ENCODE results near the gene PDE4A.
"Not testable (repeated sequence)": the region's sequence is repeated elsewhere in the genome, so short reads cannot be mapped to it uniquely, and the experiment has no call there.

The PDE4A gene

GRCh38 chr19:10430505-10431253 is 10.3 kb downstream of the PDE4A start:
- no peak for DNase-seq

GRCh38 chr19:10431254-10431942 is 11.1 kb downstream of the PDE4A start:
- no peak for DNase-seq

GRCh38 chr19:10431943-10432735 is 11.8 kb downstream of the PDE4A start:
- no peak for DNase-seq

- DNase-seq: no peak
Observed at GRCh38 chr19:10432736-10433130, 12.4 kb downstream of the PDE4A start.

GRCh38 chr19:10433131-10433536 is 12.8 kb downstream of the PDE4A start:
- no peak for DNase-seq

- DNase-seq: no peak
Observed at GRCh38 chr19:10439588-10439987, 19.2 kb downstream of the PDE4A start.

GRCh38 chr19:10442698-10443097 is 22.4 kb downstream of the PDE4A start:
- DNase-seq: no peak

- no peak for DNase-seq
Observed at GRCh38 chr19:10449037-10449436, 28.7 kb downstream of the PDE4A start.

GRCh38 chr19:10450191-10450852 is 30.0 kb downstream of the PDE4A start:
- no peak for DNase-seq

GRCh38 chr19:10450853-10451609 is 30.7 kb downstream of the PDE4A start:
- no peak for DNase-seq

GRCh38 chr19:10452726-10453618 is 32.6 kb downstream of the PDE4A start:
- no peak for DNase-seq

- DNase-seq: no peak
Observed at GRCh38 chr19:10453852-10454251, 33.5 kb downstream of the PDE4A start.

GRCh38 chr19:10454267-10454666 is 33.9 kb downstream of the PDE4A start:
- no peak for DNase-seq

GRCh38 chr19:10458733-10459132 is 38.4 kb downstream of the PDE4A start:
- not testable (repeated sequence) for DNase-seq

- no peak for DNase-seq
Observed at GRCh38 chr19:10460714-10461046, 40.3 kb downstream of the PDE4A start.

- DNase-seq: peak; percentile 90
Observed at GRCh38 chr19:10461047-10461949, 41.0 kb downstream of the PDE4A start.

- not testable (repeated sequence) for DNase-seq
Observed at GRCh38 chr19:10462042-10462441, 41.7 kb downstream of the PDE4A start.

- no peak for DNase-seq
Observed at GRCh38 chr19:10462557-10462956, 42.2 kb downstream of the PDE4A start.

GRCh38 chr19:10464456-10464855 is 44.1 kb downstream of the PDE4A start:
- no peak for DNase-seq

GRCh38 chr19:10467104-10467706 is 46.9 kb downstream of the PDE4A start:
- no peak for DNase-seq
